Gastroesophageal sphincter (tissue), 3 donors: ENCODE results near the gene KLF3.

Experiments used
- CTCF ChIP-seq, 4 experiments: fragments of 200-600 bp in 2 of 4; fragments of 450-650 bp in 2 of 4; sonication (generic) in 1 of 4; IDR thresholded peaks; one replicate each; pipeline ENCODE4 v1.5.1; 2017 to 2019; ENCODE audit warnings: antibody characterized with exemption in 4 of 4, mild to moderate bottlenecking in 2 of 4, moderate library complexity in 2 of 4
- EP300 ChIP-seq: sonication (generic); formaldehyde crosslinking; IDR thresholded peaks from one replicate; pipeline ENCODE4 v1.6.1; 2017; ENCODE audit warnings: antibody characterized with exemption, mild to moderate bottlenecking

- TF ChIP-seq CTCF (IDR thresholded peaks at IDR 0.05) (no peak), EP300 (no peak)
These were observed 22.2 kb upstream of the KLF3 start for GRCh38 chr4:38641811-38642210.
